Stomach (tissue), 4 donors: ENCODE measurements around the gene DOK6.

Experiments used
- CTCF ChIP-seq, 7 experiments: fragments of 450-650 bp in 4 of 7; fragments of 200-600 bp in 3 of 7; sonication (generic) in 3 of 7; IDR thresholded peaks; one replicate each; pipeline ENCODE4 v1.5.1; 2016 to 2019; ENCODE audit warnings: antibody characterized with exemption in 7 of 7, control low read depth in 2 of 7, mild to moderate bottlenecking in 1 of 7
- EP300 ChIP-seq: sonication (generic); formaldehyde crosslinking; IDR thresholded peaks from one replicate; pipeline ENCODE4 v1.6.1; 2017; ENCODE audit warnings: antibody characterized with exemption
- POLR2A ChIP-seq, 4 donors: fragments of 450-650 bp; IDR thresholded peaks; one replicate each; pipeline ENCODE4 v1.6.1; 2016; ENCODE audit warnings: antibody characterized with exemption in 4 of 4, control low read depth in 2 of 4, mild to moderate bottlenecking in 1 of 4, moderate library complexity in 1 of 4
- POLR2AphosphoS5 ChIP-seq, 3 donors: sonication (generic); formaldehyde crosslinking; IDR thresholded peaks; one replicate each; pipeline ENCODE4 v1.6.1; 2016; ENCODE audit warnings: antibody characterized with exemption in 3 of 3

GRCh38 chr18:69518989-69519388 is 118.3 kb downstream of the DOK6 start:
- no peak for TF ChIP-seq CTCF (IDR thresholded peaks at IDR 0.05)
- no peak for TF ChIP-seq EP300
- no peak for TF ChIP-seq POLR2A (IDR thresholded peaks at IDR 0.05)
- TF ChIP-seq POLR2AphosphoS5 (IDR thresholded peaks at IDR 0.05), result no peak
